ENCODE results near the gene ADGRG6.

- TF ChIP-seq REST (IDR thresholded peaks at IDR 0.05; ENCODE audit: insufficient read depth in 1 of 2, low read depth in 2 of 2, low read length in 2 of 2): no peak
- no peak for TF ChIP-seq POLR2AphosphoS5 (IDR thresholded peaks at IDR 0.05; ENCODE audit: low read depth, low read length)
- no peak for TF ChIP-seq TAF1 (IDR thresholded peaks at IDR 0.05; ENCODE audit: borderline replicate concordance, insufficient read depth, low read length)
- no peak for TF ChIP-seq FOXP2 (optimal IDR thresholded peaks at IDR 0.05; ENCODE audit: borderline replicate concordance, extremely low read depth, extremely low read length, insufficient read depth)
Measured at GRCh38 chr6:142336183-142336582, 34.4 kb downstream of the ADGRG6 start.
